ENCODE results near the gene RFESD. TPM values are rescaled to one million over a fixed set of nuclear protein-coding genes. Genes with fewer than 3 reads are reported as not detected.

Gene RFESD
- total and polyA plus RNA-seq, 2 of the 8 experiments (the other 6 are each of a cell fraction or from before 2014, with no cell fraction given), result 1.7 to 2.0 TPM

GRCh38 chr5:95600557-95600956, 46.0 kb upstream of the RFESD start:
- no peak for FAIRE-seq
- CTCF ChIA-PET (ENCODE audit: partially characterized antibody), result no interaction called here

More at GRCh38 chr5:95600557-95600956, 46.0 kb upstream of the RFESD start:
- Histone ChIP-seq H3K14ac (ENCODE audit: insufficient read length) (no peak overlapping the region), H3K79me2 (ENCODE audit: control insufficient read depth in 1 of 2, insufficient read depth in 2 of 2, low read length in 2 of 2) (no peaks in the 10 kb centered on the region), H3K79me1 (ENCODE audit: low read depth, low read length) (no peaks in the 10 kb centered on the region), H3K27ac (ENCODE audit: low read depth, low read length) (no peak overlapping the region), H3K56ac (replicated peaks; ENCODE audit: insufficient read length, low read depth, low read length) (no peak overlapping the region), H3K9me3 (ENCODE audit: insufficient read depth in 2 of 2, low read depth in 1 of 2, low read length in 1 of 2) (no peaks in the 10 kb centered on the region), H3K9ac (replicated peaks in 1 of 4; ENCODE audit: extremely low read depth in 1 of 4, low read depth in 3 of 4, low read length in 3 of 4) (no peak overlapping the region), H3K4me2 (ENCODE audit: insufficient read depth in 1 of 2, low read depth in 2 of 2, low read length in 2 of 2) (no peak overlapping the region), H4K8ac (ENCODE audit: extremely low read depth, insufficient read depth, low read length) (no peak overlapping the region), H3K27me3 (replicated peaks in 1 of 4; ENCODE audit: control insufficient read depth in 3 of 4, extremely low read depth in 1 of 4, insufficient read depth in 3 of 4, low read length in 3 of 4) (no peaks in the 10 kb centered on the region), H3K4me1 (replicated peaks in 1 of 4; ENCODE audit: control insufficient read depth in 3 of 4, insufficient read depth in 4 of 4, low read length in 3 of 4) (no peaks in the 10 kb centered on the region), H3K36me3 (ENCODE audit: control insufficient read depth in 2 of 4, insufficient read depth in 4 of 4, low read length in 3 of 4) (no peaks in the 10 kb centered on the region; a peak in 2 of 8 replicates), H2BK15ac (ENCODE audit: low read length) (no peak overlapping the region), H2BK120ac (replicated peaks; ENCODE audit: low read depth, low read length) (no peak overlapping the region), H4K20me1 (replicated peaks in 1 of 2; ENCODE audit: control insufficient read depth in 1 of 2, insufficient read depth in 2 of 2, low read length in 2 of 2) (no peaks in the 10 kb centered on the region), H2BK12ac (ENCODE audit: low read depth, low read length) (no peak overlapping the region), H2BK20ac (ENCODE audit: low read length) (no peak overlapping the region), H3K23ac (ENCODE audit: insufficient read length) (no peak overlapping the region), H3K4me3 (ENCODE audit: extremely low read depth in 1 of 4, insufficient read depth in 2 of 4, low read depth in 3 of 4, low read length in 4 of 4) (no peak overlapping the region), H2AFZ (ENCODE audit: low read length) (no peak overlapping the region), H2AK5ac (ENCODE audit: low read depth, low read length) (no peak overlapping the region), H3K18ac (ENCODE audit: extremely low read depth, low read length) (no peak overlapping the region), H2BK5ac (ENCODE audit: low read depth, low read length) (no peak overlapping the region), H4K5ac (ENCODE audit: insufficient read length, low read depth, low read length) (no peak overlapping the region), H3K4ac (replicated peaks; ENCODE audit: insufficient read length, low read depth, low read length) (no peak overlapping the region), H4K91ac (replicated peaks; ENCODE audit: insufficient read length, low read length) (no peak overlapping the region), H3K23me2 (ENCODE audit: low read depth, low read length) (no peaks in the 10 kb centered on the region)
- POLR2A ChIA-PET (ENCODE audit: partially characterized antibody), result no interaction called here
- TF ChIP-seq SIX5 (IDR thresholded peaks at IDR 0.05; ENCODE audit: low read depth, low read length) (no peak), SP2 (IDR thresholded peaks at IDR 0.05; ENCODE audit: low read length) (no peak), KDM1A (IDR thresholded peaks at IDR 0.05; ENCODE audit: borderline replicate concordance, low read length) (no peak), EP300 (IDR thresholded peaks at IDR 0.05; ENCODE audit: borderline replicate concordance in 1 of 2, low read depth in 2 of 2, low read length in 2 of 2) (no peak), CTBP2 (IDR thresholded peaks at IDR 0.05; ENCODE audit: borderline replicate concordance, insufficient read depth, insufficient read length, low read length) (no peak), MAFK (IDR thresholded peaks at IDR 0.05; ENCODE audit: low read depth, low read length) (no peak), SIRT6 (IDR thresholded peaks at IDR 0.05; ENCODE audit: low read length) (no peak), SRF (IDR thresholded peaks at IDR 0.05; ENCODE audit: low read depth, low read length) (no peak), EGR1 (IDR thresholded peaks at IDR 0.05; ENCODE audit: borderline replicate concordance, low read depth, low read length) (no peak), NANOG (IDR thresholded peaks at IDR 0.05; ENCODE audit: insufficient read depth, low read depth, low read length, poor library complexity, severe bottlenecking) (no peak), TEAD4 (IDR thresholded peaks at IDR 0.05; ENCODE audit: low read depth, low read length) (no peak)
- no peak for DNase-seq (ENCODE audit: low read depth in 1 of 2, low spot score in 2 of 2)
- WGBS, 2 experiments (ENCODE audit: extremely low coverage in 1 of 2, insufficient coverage in 1 of 2, insufficient read length in 1 of 2, insufficient replicate concordance in 2 of 2, low coverage in 1 of 2, low lambda C conversion rate in 2 of 2, missing lambda C conversion rate in 1 of 2), result 93% methylated on average over 1 of the region's 1 CpG; no CpG with 5 or more reads in 1 of the 2 experiments

Measured in H1 (cell line).